ENCODE data around the gene SPAG17.

The SPAG17 gene

GRCh38 chr1:118117521-118117920, 67.5 kb downstream of the SPAG17 start:
- DNase-seq: no peak

- DNase-seq: peak; percentile 14 to 76
Measured at GRCh38 chr1:118116909-118117308, 68.1 kb downstream of the SPAG17 start.

- DNase-seq: no peak
Measured at GRCh38 chr1:118116401-118116800, 68.6 kb downstream of the SPAG17 start.

GRCh38 chr1:118115567-118116295, 69.3 kb downstream of the SPAG17 start:
- DNase-seq: no peak

GRCh38 chr1:118113261-118113660, 71.8 kb downstream of the SPAG17 start:
- no peak for DNase-seq

- DNase-seq: peak in 1 of 2 experiments; percentile 27
Measured at GRCh38 chr1:118110580-118110979, 74.4 kb downstream of the SPAG17 start.

- DNase-seq: no peak
Measured at GRCh38 chr1:118104951-118105350, 80.1 kb downstream of the SPAG17 start.

- DNase-seq: no peak
Measured at GRCh38 chr1:118102445-118102844, 82.6 kb downstream of the SPAG17 start.

- DNase-seq: no peak
Measured at GRCh38 chr1:118101999-118102398, 83.0 kb downstream of the SPAG17 start.

- peak; percentile 4 to 60 for DNase-seq
Measured at GRCh38 chr1:118101515-118101844, 83.5 kb downstream of the SPAG17 start.

- DNase-seq: peak; percentile 71 to 95
Measured at GRCh38 chr1:118100686-118101514, 84.1 kb downstream of the SPAG17 start.

- DNase-seq: peak in 1 of 2 experiments; percentile 17
Measured at GRCh38 chr1:118099686-118100085, 85.3 kb downstream of the SPAG17 start.

- no peak for DNase-seq
Measured at GRCh38 chr1:118097622-118098348, 87.2 kb downstream of the SPAG17 start.

- no peak for DNase-seq
Measured at GRCh38 chr1:118093017-118093416, 92.0 kb downstream of the SPAG17 start.

GRCh38 chr1:118090130-118090529, 94.9 kb downstream of the SPAG17 start:
- DNase-seq: no peak

- no peak for DNase-seq
Measured at GRCh38 chr1:118085365-118085764, 99.7 kb downstream of the SPAG17 start.

- peak in 1 of 2 experiments; percentile 36 for DNase-seq
Measured at GRCh38 chr1:118084400-118084799, 100.6 kb downstream of the SPAG17 start.

- DNase-seq: no peak
Measured at GRCh38 chr1:118082984-118083383, 102.0 kb downstream of the SPAG17 start.

GRCh38 chr1:118081387-118081786, 103.6 kb downstream of the SPAG17 start:
- no peak for DNase-seq

GRCh38 chr1:118077331-118078045, 107.5 kb downstream of the SPAG17 start:
- peak; percentile 39 to 68 for DNase-seq

- DNase-seq: no peak
Measured at GRCh38 chr1:118075116-118075515, 109.9 kb downstream of the SPAG17 start.

- DNase-seq: no peak
Measured at GRCh38 chr1:118073648-118074435, 111.2 kb downstream of the SPAG17 start.
